HepG2 (cell line): ENCODE data around the gene TRMT1. TPM values are rescaled to one million over a fixed set of nuclear protein-coding genes. Genes with fewer than 3 reads are reported as not detected.
A peak's percentile ranks its signal among the peaks of the same experiment; 100 is the strongest.

Experiments
- CENPX ChIP-seq: sonication (generic); formaldehyde crosslinking; IDR thresholded peaks from 2 replicates; pipeline ENCODE4 v1.9.0; 2021; ENCODE audit warnings: mild to moderate bottlenecking, missing genetic modification reagents, moderate library complexity
- DZIP1 ChIP-seq: sonication (generic); formaldehyde crosslinking; IDR thresholded peaks from 2 replicates; pipeline ENCODE4 v1.5.0; 2020; ENCODE audit warnings: mild to moderate bottlenecking, missing genetic modification reagents
- E2F5 ChIP-seq: sonication (generic); formaldehyde crosslinking; conservative IDR thresholded peaks from 2 replicates; pipeline ENCODE4 v1.4.0; 2020; ENCODE audit warnings: missing genetic modification reagents
- KLF6 ChIP-seq: IDR thresholded peaks from 2 replicates; pipeline ENCODE4 v1.8.0; 2016; ENCODE audit warnings: missing biosample characterization, missing genetic modification reagents
- KMT2B ChIP-seq: IDR thresholded peaks from 2 replicates; pipeline ENCODE4 v1.6.1; 2016; ENCODE audit warnings: missing genetic modification reagents, missing compliant biosample characterization
- NCOA1 ChIP-seq: sonication (generic); formaldehyde crosslinking; IDR thresholded peaks from 2 replicates; pipeline ENCODE4 v1.9.0; 2021; ENCODE audit warnings: missing genetic modification reagents
- RAD21 ChIP-seq: fragments of 450-650 bp; formaldehyde crosslinking; IDR thresholded peaks from 2 replicates; pipeline ENCODE4 v1.5.0; 2020; ENCODE audit warnings: mild to moderate bottlenecking
- REXO4 ChIP-seq: sonication (generic); formaldehyde crosslinking; IDR thresholded peaks from 2 replicates; pipeline ENCODE4 v1.8.0; 2022; ENCODE audit warnings: missing genetic modification reagents, mild to moderate bottlenecking, borderline replicate concordance
- SMC3 ChIP-seq: IDR thresholded peaks from 2 replicates; pipeline ENCODE4 v1.6.1; 2011; ENCODE audit warnings: low read length, improper control_type of control experiment
- SNAI1 ChIP-seq: sonication (generic); formaldehyde crosslinking; IDR thresholded peaks from 2 replicates; pipeline ENCODE4 v1.5.0; 2020; ENCODE audit warnings: mild to moderate bottlenecking, missing genetic modification reagents, borderline replicate concordance
- SNRNP70 ChIP-seq: fragments of 200-400 bp; formaldehyde crosslinking; IDR thresholded peaks from 2 replicates; pipeline ENCODE4 v1.6.1; 2017; ENCODE audit warnings: mild to moderate bottlenecking, low read depth, low read length, moderate library complexity
- TCF7L2 ChIP-seq: IDR thresholded peaks from 2 replicates; pipeline ENCODE4 v1.6.1; 2011; ENCODE audit warnings: mild to moderate bottlenecking, low read depth, low read length, moderate library complexity
- ZFAT ChIP-seq: sonication (generic); formaldehyde crosslinking; conservative IDR thresholded peaks from 2 replicates; pipeline ENCODE4 v1.8.1; 2023; ENCODE audit warnings: missing genetic modification reagents, inconsistent platforms
- ZMAT3 ChIP-seq: sonication (generic); formaldehyde crosslinking; conservative IDR thresholded peaks from 2 replicates; pipeline ENCODE4 v1.7.0; 2021; ENCODE audit warnings: missing genetic modification reagents
- ZMYM4 ChIP-seq: sonication (generic); formaldehyde crosslinking; IDR thresholded peaks from 2 replicates; pipeline ENCODE4 v1.8.1; 2023; ENCODE audit warnings: mild to moderate bottlenecking, missing genetic modification reagents
- ZNF354B ChIP-seq: sonication (generic); formaldehyde crosslinking; IDR thresholded peaks from 2 replicates; pipeline ENCODE4 v1.8.0; 2022; ENCODE audit warnings: mild to moderate bottlenecking, missing genetic modification reagents
- ZNF780A ChIP-seq: sonication (generic); formaldehyde crosslinking; IDR thresholded peaks from 2 replicates; pipeline ENCODE4 v1.8.0; 2022; ENCODE audit warnings: mild to moderate bottlenecking, missing genetic modification reagents, moderate library complexity
- polyA plus RNA-seq, 8 experiments: library from polyadenylated mRNA; depleted of rRNA in 3 of 8; stranded (reverse) in 7 of 8; unstranded in 1 of 8; fragments of >200 nt; fragmentation: Illumina TruSeq in 4 of 8; extraction: Trizol in 4 of 8; gene quantifications; 2 replicates each; pipeline versions ENCODE4 v1.2.1 to v1.2.3, GENCODE V29; 2011 to 2016; ENCODE audit warnings: low read depth in 4 of 8, missing spikeins in 1 of 8, mixed read lengths in 1 of 8; ENCODE audit not compliant: insufficient read depth in 1 of 8
- total RNA-seq, 5 experiments: library from RNA; depleted of rRNA; stranded (reverse); fragments of >200 nt; fragmentation: Illumina TruSeq; extraction: Trizol; gene quantifications; 2 replicates each; pipeline ENCODE4 v1.2.3, GENCODE V29; 2016; ENCODE audit warnings: low read depth in 1 of 5
- TF ChIP-seq, protein P1 (sequence below): sonication (generic); formaldehyde crosslinking; IDR thresholded peaks from 2 replicates; pipeline ENCODE4 v1.9.0; 2021; ENCODE audit warnings: missing genetic modification reagents, borderline replicate concordance
- TF ChIP-seq, protein P2 (sequence below): sonication (generic); IDR thresholded peaks from 2 replicates; pipeline ENCODE4 v1.6.1; 2016; ENCODE audit warnings: low read depth, borderline replicate concordance
- TF ChIP-seq, protein P3 (sequence below): IDR thresholded peaks from 2 replicates; pipeline ENCODE4 v1.6.1; 2016; ENCODE audit warnings: low read depth

The TRMT1 gene
- total and polyA plus RNA-seq, 2 of the 13 experiments (the other 11 are each of a cell fraction or from before 2014, with no cell fraction given): 35.5 to 44.1 TPM

DNA sequence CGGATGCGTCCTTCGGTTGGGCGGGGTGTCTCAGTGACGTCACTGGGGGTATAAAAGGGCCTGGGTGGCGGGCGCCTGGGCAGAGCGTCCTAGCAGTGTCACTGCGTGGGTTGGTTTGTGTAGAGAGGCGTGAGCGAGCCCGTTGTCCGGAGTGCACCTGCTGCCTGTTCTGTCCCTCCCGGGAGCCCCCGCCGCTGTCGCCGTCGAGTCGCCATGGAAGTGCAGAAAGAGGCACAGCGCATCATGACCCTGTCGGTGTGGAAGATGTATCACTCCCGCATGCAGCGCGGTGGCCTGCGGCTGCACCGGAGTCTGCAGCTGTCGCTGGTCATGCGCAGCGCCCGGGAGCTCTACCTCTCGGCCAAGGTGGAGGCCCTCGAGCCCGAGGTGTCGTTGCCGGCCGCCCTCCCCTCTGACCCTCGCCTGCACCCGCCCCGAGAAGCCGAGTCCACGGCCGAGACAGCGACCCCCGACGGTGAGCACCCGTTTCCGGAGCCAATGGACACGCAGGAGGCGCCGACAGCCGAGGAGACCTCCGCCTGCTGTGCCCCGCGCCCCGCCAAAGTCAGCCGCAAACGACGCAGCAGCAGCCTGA, 36.5 kb upstream of the TRMT1 start (continued):
- TF ChIP-seq DZIP1 (CRISPR knock-in tag) (no peak), KMT2B (CRISPR knock-in tag) (no peak), CENPX (CRISPR knock-in tag) (no peak), ZFAT (CRISPR knock-in tag) (0 out of 2 replicates have a peak, but pooled peaks have one; percentile 27), NCOA1 (CRISPR knock-in tag) (no peak), SMC3 (no peak), ZNF354B (0 out of 2 replicates have a peak, but pooled peaks have one; percentile 47), ZNF780A (0 out of 2 replicates have a peak, but pooled peaks have one; percentile 62), KLF6 (CRISPR knock-in tag) (peak; percentile 73), TCF7L2 (no peak), E2F5 (CRISPR knock-in tag) (peak; percentile 37; the same call in 1 of the 2 replicates), SNAI1 (CRISPR knock-in tag) (no peak), RAD21 (CRISPR knock-in tag) (peak; percentile 24; the same call in 1 of the 2 replicates), SNRNP70 (no peak), REXO4 (CRISPR knock-in tag) (no peak), ZMAT3 (peak; percentile 59; the same call in 1 of the 2 replicates), ZMYM4 (0 out of 2 replicates have a peak, but pooled peaks have one; percentile 22)
- TF ChIP-seq, protein P1, sequence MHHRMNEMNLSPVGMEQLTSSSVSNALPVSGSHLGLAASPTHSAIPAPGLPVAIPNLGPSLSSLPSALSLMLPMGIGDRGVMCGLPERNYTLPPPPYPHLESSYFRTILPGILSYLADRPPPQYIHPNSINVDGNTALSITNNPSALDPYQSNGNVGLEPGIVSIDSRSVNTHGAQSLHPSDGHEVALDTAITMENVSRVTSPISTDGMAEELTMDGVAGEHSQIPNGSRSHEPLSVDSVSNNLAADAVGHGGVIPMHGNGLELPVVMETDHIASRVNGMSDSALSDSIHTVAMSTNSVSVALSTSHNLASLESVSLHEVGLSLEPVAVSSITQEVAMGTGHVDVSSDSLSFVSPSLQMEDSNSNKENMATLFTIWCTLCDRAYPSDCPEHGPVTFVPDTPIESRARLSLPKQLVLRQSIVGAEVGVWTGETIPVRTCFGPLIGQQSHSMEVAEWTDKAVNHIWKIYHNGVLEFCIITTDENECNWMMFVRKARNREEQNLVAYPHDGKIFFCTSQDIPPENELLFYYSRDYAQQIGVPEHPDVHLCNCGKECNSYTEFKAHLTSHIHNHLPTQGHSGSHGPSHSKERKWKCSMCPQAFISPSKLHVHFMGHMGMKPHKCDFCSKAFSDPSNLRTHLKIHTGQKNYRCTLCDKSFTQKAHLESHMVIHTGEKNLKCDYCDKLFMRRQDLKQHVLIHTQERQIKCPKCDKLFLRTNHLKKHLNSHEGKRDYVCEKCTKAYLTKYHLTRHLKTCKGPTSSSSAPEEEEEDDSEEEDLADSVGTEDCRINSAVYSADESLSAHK (CRISPR knock-in tag): no peak
- TF ChIP-seq, protein P2, sequence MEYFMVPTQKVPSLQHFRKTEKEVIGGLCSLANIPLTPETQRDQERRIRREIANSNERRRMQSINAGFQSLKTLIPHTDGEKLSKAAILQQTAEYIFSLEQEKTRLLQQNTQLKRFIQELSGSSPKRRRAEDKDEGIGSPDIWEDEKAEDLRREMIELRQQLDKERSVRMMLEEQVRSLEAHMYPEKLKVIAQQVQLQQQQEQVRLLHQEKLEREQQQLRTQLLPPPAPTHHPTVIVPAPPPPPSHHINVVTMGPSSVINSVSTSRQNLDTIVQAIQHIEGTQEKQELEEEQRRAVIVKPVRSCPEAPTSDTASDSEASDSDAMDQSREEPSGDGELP: no peak
- TF ChIP-seq, protein P3, sequence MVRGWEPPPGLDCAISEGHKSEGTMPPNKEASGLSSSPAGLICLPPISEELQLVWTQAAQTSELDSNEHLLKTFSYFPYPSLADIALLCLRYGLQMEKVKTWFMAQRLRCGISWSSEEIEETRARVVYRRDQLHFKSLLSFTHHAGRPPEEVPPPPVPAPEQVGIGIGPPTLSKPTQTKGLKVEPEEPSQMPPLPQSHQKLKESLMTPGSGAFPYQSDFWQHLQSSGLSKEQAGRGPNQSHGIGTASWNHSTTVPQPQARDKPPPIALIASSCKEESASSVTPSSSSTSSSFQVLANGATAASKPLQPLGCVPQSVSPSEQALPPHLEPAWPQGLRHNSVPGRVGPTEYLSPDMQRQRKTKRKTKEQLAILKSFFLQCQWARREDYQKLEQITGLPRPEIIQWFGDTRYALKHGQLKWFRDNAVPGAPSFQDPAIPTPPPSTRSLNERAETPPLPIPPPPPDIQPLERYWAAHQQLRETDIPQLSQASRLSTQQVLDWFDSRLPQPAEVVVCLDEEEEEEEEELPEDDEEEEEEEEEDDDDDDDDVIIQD (CRISPR knock-in tag): no peak
